Esophagus squamous epithelium (tissue), 4 donors: ENCODE measurements around the gene MAML3.

Experiments used
- CTCF ChIP-seq, 6 experiments: fragments of 450-650 bp in 4 of 6; fragments of 200-600 bp in 2 of 6; sonication (generic) in 2 of 6; IDR thresholded peaks; one replicate each; pipeline ENCODE4 v1.5.1; 2016 to 2019; ENCODE audit warnings: antibody characterized with exemption in 6 of 6, mild to moderate bottlenecking in 4 of 6, moderate library complexity in 4 of 6
- POLR2A ChIP-seq, 4 donors: fragments of 450-650 bp; IDR thresholded peaks; one replicate each; pipeline ENCODE4 v1.6.1; 2017; ENCODE audit warnings: antibody characterized with exemption in 4 of 4, mild to moderate bottlenecking in 4 of 4, moderate library complexity in 3 of 4

- TF ChIP-seq CTCF (IDR thresholded peaks at IDR 0.05) (no peak), POLR2A (IDR thresholded peaks at IDR 0.05) (no peak)
Measured at GRCh38 chr4:139924782-139925181, 229.2 kb downstream of the MAML3 start.
